Endodermal cell (in vitro differentiated cells): ENCODE results near the gene RSRC2. TPM values are rescaled to one million over a fixed set of nuclear protein-coding genes. Genes with fewer than 3 reads are reported as not detected.
"Not testable (repeated sequence)": the region's sequence is repeated elsewhere in the genome, so short reads cannot be mapped to it uniquely, and the experiment has no call there.

Source experiments
- DNase-seq: peaks from one replicate; pipeline ENCODE4 v3.0.0-alpha.2; 2017
- H3K27ac ChIP-seq: 2 replicates; pipeline ENCODE4 v1.5.1; 2013; ENCODE audit warnings: mild to moderate bottlenecking, low read depth, low read length, moderate library complexity
- H3K27me3 ChIP-seq: 2 replicates; pipeline ENCODE4 v1.6.1; 2013; ENCODE audit warnings: mild to moderate bottlenecking, low read length, moderate library complexity; ENCODE audit not compliant: insufficient read depth, control insufficient read depth, poor library complexity, severe bottlenecking
- H3K36me3 ChIP-seq: 2 replicates; pipeline ENCODE4 v1.7.0; 2013; ENCODE audit warnings: mild to moderate bottlenecking, low read length, moderate library complexity; ENCODE audit not compliant: control insufficient read depth, insufficient read depth
- H3K4me1 ChIP-seq: one replicate; pipeline ENCODE4 v1.7.0; 2013; ENCODE audit warnings: low read length; ENCODE audit not compliant: control insufficient read depth, insufficient read depth
- H3K4me3 ChIP-seq: 2 replicates; pipeline ENCODE4 v1.5.1; 2013; ENCODE audit warnings: mild to moderate bottlenecking, low read length, moderate library complexity
- H3K9ac ChIP-seq: 2 replicates; pipeline ENCODE4 v1.6.1; 2013; ENCODE audit warnings: mild to moderate bottlenecking, low read length, moderate library complexity; ENCODE audit not compliant: poor library complexity, severe bottlenecking; ENCODE audit errors: extremely low read depth
- H3K9me3 ChIP-seq: 2 replicates; pipeline ENCODE4 v1.6.1; 2013; ENCODE audit warnings: mild to moderate bottlenecking, low read length, moderate library complexity; ENCODE audit not compliant: control insufficient read depth
- H3K27ac Mint-ChIP-seq: 2 replicates; pipeline ENCODE4 v1.8.0; 2020; ENCODE audit warnings: mixed read lengths
- H3K27me3 Mint-ChIP-seq: 2 replicates; pipeline ENCODE4 v1.8.0; 2021; ENCODE audit warnings: mild to moderate bottlenecking, mixed read lengths; ENCODE audit not compliant: insufficient read depth
- H3K36me3 Mint-ChIP-seq: 2 replicates; pipeline ENCODE4 v1.8.0; 2020; ENCODE audit warnings: low read depth, mixed read lengths
- H3K4me1 Mint-ChIP-seq: 2 replicates; pipeline ENCODE4 v1.8.0; 2020; ENCODE audit warnings: mixed read lengths
- H3K4me3 Mint-ChIP-seq: 2 replicates; pipeline ENCODE4 v1.8.0; 2020; ENCODE audit warnings: mild to moderate bottlenecking, moderate library complexity, mixed read lengths
- H3K9me3 Mint-ChIP-seq: 2 replicates; pipeline ENCODE4 v1.8.0; 2020; ENCODE audit warnings: mild to moderate bottlenecking, mixed read lengths
- CTCF ChIP-seq: fragments of 200-600 bp; sonication (generic); conservative IDR thresholded peaks from 2 replicates; pipeline ENCODE4 v1.5.0; 2021; ENCODE audit warnings: antibody characterized with exemption, mild to moderate bottlenecking
- WGBS, 2 experiments: methylation state at CpG; one replicate each; pipeline versions ENCODE4 v1.1.5 to v1.1.7; 2013; ENCODE audit warnings: missing lambda C conversion rate in 2 of 2, mixed read lengths in 1 of 2; ENCODE audit not compliant: insufficient coverage in 1 of 2, insufficient read length in 1 of 2; 5-methylcytosine and 5-hydroxymethylcytosine counted together
- total RNA-seq, 2 donors: library from RNA; stranded (reverse); fragmentation: NEBNext Ultra II Directional in 1 of 2; extraction: Animal tissue kit (Norgen Biotek cat#: 25700) in 1 of 2; gene quantifications; 2 replicates in 1 of 2; 3 replicates in 1 of 2; pipeline ENCODE4 v1.2.1, GENCODE V29; 2021

Gene RSRC2
- total RNA-seq, 2 donors from 2014 or later, result 88.1 to 111 TPM

- H3K36me3 Mint-ChIP-seq, result peaks cover 43% of the 10 kb centered on the region
- peaks cover 69% of the 10 kb centered on the region for H3K36me3 ChIP-seq
These were observed 42.6 kb upstream of the RSRC2 start for GRCh38 chr12:122569288-122569687.

GRCh38 chr12:122566816-122567215 lies 40.1 kb upstream of the RSRC2 start:
- DNase-seq, H3K9me3 ChIP-seq, H3K4me3 Mint-ChIP-seq, H3K9me3 Mint-ChIP-seq, H3K27me3 ChIP-seq, H3K4me1 ChIP-seq, H3K27me3 Mint-ChIP-seq, H3K27ac ChIP-seq, H3K27ac Mint-ChIP-seq, H3K9ac ChIP-seq, H3K4me1 Mint-ChIP-seq, H3K4me3 ChIP-seq: not testable (repeated sequence)
- H3K36me3 ChIP-seq, result peaks cover 65% of the 10 kb centered on the region
- H3K36me3 Mint-ChIP-seq, result peaks cover 45% of the 10 kb centered on the region
- WGBS, 2 experiments, result 93 to 94% methylated on average over 4 to 5 of the region's 5 CpGs

More at GRCh38 chr12:122569288-122569687, 42.6 kb upstream of the RSRC2 start:
- Histone ChIP-seq H3K9ac (no peak overlapping the region), H3K4me3 (no peak overlapping the region), H3K4me1 (no peaks in the 10 kb centered on the region), H3K27ac (no peak overlapping the region), H3K27me3 (no peaks in the 10 kb centered on the region), H3K9me3 (no peaks in the 10 kb centered on the region)
- WGBS, 2 experiments, result 97 to 98% methylated on average over 5 of the region's 5 CpGs
- no peak for DNase-seq
- Mint-ChIP-seq H3K4me3 (no peak overlapping the region), H3K9me3 (no peaks in the 10 kb centered on the region), H3K27ac (peak overlapping the region; percentile 21), H3K4me1 (no peaks in the 10 kb centered on the region), H3K27me3 (no peaks in the 10 kb centered on the region)
- no peak for TF ChIP-seq CTCF

- peaks cover 45% of the 10 kb centered on the region for H3K36me3 Mint-ChIP-seq
- no peaks in the 10 kb centered on the region for H3K9me3 Mint-ChIP-seq
- Histone ChIP-seq H3K4me1 (no peaks in the 10 kb centered on the region), H3K36me3 (peaks cover 56% of the 10 kb centered on the region), H3K27me3 (no peaks in the 10 kb centered on the region), H3K9ac (no peak overlapping the region), H3K4me3 (no peak overlapping the region), H3K27ac (no peak overlapping the region), H3K9me3 (no peaks in the 10 kb centered on the region)
- H3K4me1 Mint-ChIP-seq, result no peaks in the 10 kb centered on the region
- TF ChIP-seq CTCF, result no peak
- WGBS, 2 experiments, result 85 to 92% methylated on average over 2 to 4 of the region's 4 CpGs
- DNase-seq, result no peak
- no peak overlapping the region for H3K27ac Mint-ChIP-seq
- no peaks in the 10 kb centered on the region for H3K27me3 Mint-ChIP-seq
- H3K4me3 Mint-ChIP-seq, result no peak overlapping the region
These were observed 36.6 kb upstream of the RSRC2 start for GRCh38 chr12:122563361-122563760.

GRCh38 chr12:122560138-122560537 lies 33.4 kb upstream of the RSRC2 start:
- no peak overlapping the region for H3K9ac ChIP-seq
- H3K27ac ChIP-seq, result no peak overlapping the region
- DNase-seq, result no peak
- Mint-ChIP-seq H3K4me3 (no peak overlapping the region), H3K27me3 (no peaks in the 10 kb centered on the region), H3K9me3 (no peaks in the 10 kb centered on the region), H3K4me1 (no peaks in the 10 kb centered on the region), H3K27ac (no peak overlapping the region), H3K36me3 (peaks cover 58% of the 10 kb centered on the region)
- H3K27me3 ChIP-seq, result no peaks in the 10 kb centered on the region
- no peak for TF ChIP-seq CTCF
- peaks cover 71% of the 10 kb centered on the region for H3K36me3 ChIP-seq
- H3K9me3 ChIP-seq, result no peaks in the 10 kb centered on the region
- H3K4me1 ChIP-seq, result no peaks in the 10 kb centered on the region
- WGBS, 2 experiments, result 88 to 94% methylated on average over 1 to 3 of the region's 3 CpGs
- no peak overlapping the region for H3K4me3 ChIP-seq
